H9 (cell line): Measurements from ENCODE around the gene ANKRD42. TPM values are rescaled to one million over a fixed set of nuclear protein-coding genes. Genes with fewer than 3 reads are reported as not detected.

Experiments
- DNase-seq: peaks from one replicate; pipeline ENCODE4 v3.0.0-alpha.2; 2017
- H2AFZ ChIP-seq: one replicate; pipeline ENCODE4 v1.6.1; 2013; ENCODE audit warnings: mild to moderate bottlenecking, low read length, control low read depth, moderate library complexity
- H2AK5ac ChIP-seq: 2 replicates; pipeline ENCODE4 v1.6.1; 2013; ENCODE audit warnings: low read length, control low read depth, mixed read lengths; ENCODE audit not compliant: insufficient read length
- H2BK120ac ChIP-seq: one replicate; pipeline ENCODE4 v1.6.1; 2013; ENCODE audit warnings: low read depth, mild to moderate bottlenecking, low read length, control low read depth, inconsistent platforms; ENCODE audit not compliant: poor library complexity, severe bottlenecking
- H2BK12ac ChIP-seq: 2 replicates; pipeline ENCODE4 v1.6.1; 2013; ENCODE audit warnings: low read length, control low read depth, mixed read lengths, low read depth; ENCODE audit not compliant: insufficient read length
- H2BK15ac ChIP-seq: 2 replicates; pipeline ENCODE4 v1.6.1; 2013; ENCODE audit warnings: low read depth, low read length, control low read depth
- H2BK20ac ChIP-seq: one replicate; pipeline ENCODE4 v1.6.1; 2013; ENCODE audit warnings: low read depth, mild to moderate bottlenecking, low read length, control low read depth, inconsistent platforms; ENCODE audit not compliant: poor library complexity, severe bottlenecking
- H2BK5ac ChIP-seq: 2 replicates; pipeline ENCODE4 v1.6.1; 2013; ENCODE audit warnings: low read length, control low read depth, mixed read lengths; ENCODE audit not compliant: insufficient read length
- H3K14ac ChIP-seq: 2 replicates; pipeline ENCODE4 v1.6.1; 2013; ENCODE audit warnings: low read length, control low read depth; ENCODE audit not compliant: insufficient read depth
- H3K18ac ChIP-seq: 2 replicates; pipeline ENCODE4 v1.6.1; 2013; ENCODE audit warnings: low read depth, mild to moderate bottlenecking, mixed read lengths, low read length, control low read depth; ENCODE audit not compliant: insufficient read length
- H3K23ac ChIP-seq: 2 replicates; pipeline ENCODE4 v1.6.1; 2013; ENCODE audit warnings: low read length, control low read depth, mixed read lengths, low read depth; ENCODE audit not compliant: insufficient read length
- H3K23me2 ChIP-seq: 2 replicates; pipeline ENCODE4 v1.6.1; 2013; ENCODE audit warnings: low read depth, mild to moderate bottlenecking, mixed read lengths, low read length, control low read depth; ENCODE audit not compliant: insufficient read length, poor library complexity, severe bottlenecking
- H3K27ac ChIP-seq: 2 replicates; pipeline ENCODE4 v1.5.1; 2013; ENCODE audit warnings: low read length, control low read depth, mixed read lengths, low read depth; ENCODE audit not compliant: insufficient read length
- H3K27me3 ChIP-seq: 2 replicates; pipeline ENCODE4 v1.6.1; 2013; ENCODE audit warnings: low read length, control low read depth, inconsistent platforms; ENCODE audit not compliant: insufficient read depth
- H3K4ac ChIP-seq: 2 replicates; pipeline ENCODE4 v1.6.1; 2013; ENCODE audit warnings: low read depth, mild to moderate bottlenecking, control low read depth, inconsistent platforms, low read length, moderate library complexity
- H3K4me1 ChIP-seq: 2 replicates; pipeline ENCODE4 v1.6.1; 2013; ENCODE audit warnings: low read length, control low read depth, inconsistent platforms; ENCODE audit not compliant: insufficient read depth
- H3K4me2 ChIP-seq: 2 replicates; pipeline ENCODE4 v1.6.1; 2013; ENCODE audit warnings: low read length, control low read depth, mixed read lengths; ENCODE audit not compliant: insufficient read length, insufficient read depth
- H3K56ac ChIP-seq: 2 replicates; pipeline ENCODE4 v1.6.1; 2013; ENCODE audit warnings: low read depth, mild to moderate bottlenecking, mixed read lengths, low read length, control low read depth; ENCODE audit not compliant: insufficient read length
- H3K79me1 ChIP-seq: 2 replicates; pipeline ENCODE4 v1.6.1; 2013; ENCODE audit warnings: low read depth, mild to moderate bottlenecking, moderate library complexity, low read length, control low read depth, inconsistent platforms; ENCODE audit not compliant: insufficient read depth, poor library complexity, severe bottlenecking
- H3K79me2 ChIP-seq: 2 replicates; pipeline ENCODE4 v1.6.1; 2013; ENCODE audit warnings: low read length, control low read depth, inconsistent platforms; ENCODE audit not compliant: insufficient read depth
- H3K9ac ChIP-seq: 2 replicates; pipeline ENCODE4 v1.6.1; 2013; ENCODE audit warnings: low read length, control low read depth, mixed read lengths; ENCODE audit not compliant: insufficient read length; ENCODE audit errors: extremely low read depth
- H3K9me3 ChIP-seq: one replicate; pipeline ENCODE4 v1.6.1; 2013; ENCODE audit warnings: low read depth, low read length, inconsistent platforms; ENCODE audit not compliant: control insufficient read depth
- H3T11ph ChIP-seq: one replicate; pipeline ENCODE4 v1.6.1; 2013; ENCODE audit warnings: mild to moderate bottlenecking, low read length, control low read depth, inconsistent platforms
- H4K20me1 ChIP-seq: one replicate; pipeline ENCODE4 v1.6.1; 2013; ENCODE audit not compliant: control insufficient read depth, insufficient read length, insufficient read depth
- H4K5ac ChIP-seq: 2 replicates; pipeline ENCODE4 v1.6.1; 2013; ENCODE audit warnings: low read depth, mild to moderate bottlenecking, mixed read lengths, low read length, control low read depth; ENCODE audit not compliant: insufficient read length
- H4K8ac ChIP-seq: replicated peaks from 2 replicates; pipeline ENCODE4 v1.6.1; 2013; ENCODE audit warnings: low read length, control low read depth, mixed read lengths, low read depth; ENCODE audit not compliant: insufficient read length
- H4K91ac ChIP-seq: 2 replicates; pipeline ENCODE4 v1.6.1; 2013; ENCODE audit warnings: low read depth, mild to moderate bottlenecking, moderate library complexity, mixed read lengths, low read length, control low read depth; ENCODE audit not compliant: insufficient read length
- H3K27ac Mint-ChIP-seq, 3 experiments: 2 replicates in 2 of 3; 3 replicates in 1 of 3; pipeline ENCODE4 v1.8.0; 2020 to 2021; ENCODE audit warnings: mixed read lengths in 3 of 3, mild to moderate bottlenecking in 1 of 3, moderate library complexity in 1 of 3
- H3K27me3 Mint-ChIP-seq: 2 replicates; pipeline ENCODE4 v1.8.0; 2021; ENCODE audit warnings: low read depth, mild to moderate bottlenecking, moderate library complexity, mixed read lengths
- H3K36me3 Mint-ChIP-seq, 3 experiments: 2 replicates in 2 of 3; 3 replicates in 1 of 3; pipeline ENCODE4 v1.8.0; 2020 to 2021; ENCODE audit warnings: low read depth in 3 of 3, mixed read lengths in 3 of 3; ENCODE audit not compliant: insufficient read depth in 1 of 3
- H3K4me1 Mint-ChIP-seq, 2 experiments: 2 replicates each; pipeline ENCODE4 v1.8.0; 2020; ENCODE audit warnings: mixed read lengths in 2 of 2
- H3K4me3 Mint-ChIP-seq, 2 experiments: 2 replicates in 1 of 2; 3 replicates in 1 of 2; pipeline ENCODE4 v1.8.0; 2020 to 2021; ENCODE audit warnings: mild to moderate bottlenecking in 2 of 2, mixed read lengths in 2 of 2, moderate library complexity in 1 of 2
- H3K9me3 Mint-ChIP-seq, 2 experiments: 2 replicates in 1 of 2; 3 replicates in 1 of 2; pipeline ENCODE4 v1.8.0; 2020; ENCODE audit warnings: mild to moderate bottlenecking in 2 of 2, mixed read lengths in 2 of 2, moderate library complexity in 1 of 2
- CTCF ChIP-seq: fragments of 200-600 bp; sonication (generic); conservative IDR thresholded peaks from 3 replicates; pipeline ENCODE4 v1.8.0; 2021; ENCODE audit warnings: antibody characterized with exemption, mild to moderate bottlenecking
- WGBS: extraction: QIAGEN DNeasy Blood & Tissue Kit; methylation state at CpG from one replicate; pipeline ENCODE4 v1.1.7; 2013; ENCODE audit warnings: missing lambda C conversion rate, low lambda C conversion rate, mixed read lengths; ENCODE audit not compliant: insufficient read length; ENCODE audit errors: extremely low coverage; 5-methylcytosine and 5-hydroxymethylcytosine counted together
- total RNA-seq: library from RNA; stranded (reverse); gene quantifications from 2 replicates; pipeline ENCODE4 v1.2.1, GENCODE V29; 2021

Gene ANKRD42
- total RNA-seq, 1 experiment from 2014 or later: 4.9 TPM

GRCh38 chr11:83287631-83288030 lies 94.1 kb downstream of the ANKRD42 start:
- Histone ChIP-seq H2BK15ac (no peak overlapping the region), H3K27me3 (no peaks in the 10 kb centered on the region), H4K5ac (no peak overlapping the region), H3T11ph (no peak overlapping the region), H3K79me1 (no peaks in the 10 kb centered on the region), H3K4me2 (no peak overlapping the region), H3K9ac (no peak overlapping the region), H2AK5ac (no peak overlapping the region), H4K8ac (no peak overlapping the region), H4K91ac (no peak overlapping the region), H3K9me3 (no peaks in the 10 kb centered on the region), H4K20me1 (no peaks in the 10 kb centered on the region), H2BK120ac (no peak overlapping the region), H3K4ac (no peak overlapping the region), H3K14ac (no peak overlapping the region), H3K18ac (no peak overlapping the region), H3K23me2 (peaks cover 5% of the 10 kb centered on the region), H2BK5ac (no peak overlapping the region), H3K4me1 (no peaks in the 10 kb centered on the region), H3K79me2 (peaks cover 4% of the 10 kb centered on the region; the same call in 1 of the 2 replicates), H3K27ac (no peak overlapping the region), H2BK12ac (no peak overlapping the region), H3K56ac (no peak overlapping the region), H2BK20ac (no peak overlapping the region), H3K23ac (no peak overlapping the region), H2AFZ (no peak overlapping the region)
- Mint-ChIP-seq H3K9me3 (no peaks in the 10 kb centered on the region; a peak in 1 of 5 replicates), H3K36me3 (no peaks in the 10 kb centered on the region), H3K4me1 (peaks cover 17 to 23% of the 10 kb centered on the region in 2 experiments), H3K27me3 (no peaks in the 10 kb centered on the region), H3K27ac (no peak overlapping the region), H3K4me3 (no peak overlapping the region)
- no CpG with 5 or more reads among the region's 6 CpGs for WGBS
- TF ChIP-seq CTCF: no peak
- no peak for DNase-seq
